ENCODE measurements around the gene LCN2.

DNA sequence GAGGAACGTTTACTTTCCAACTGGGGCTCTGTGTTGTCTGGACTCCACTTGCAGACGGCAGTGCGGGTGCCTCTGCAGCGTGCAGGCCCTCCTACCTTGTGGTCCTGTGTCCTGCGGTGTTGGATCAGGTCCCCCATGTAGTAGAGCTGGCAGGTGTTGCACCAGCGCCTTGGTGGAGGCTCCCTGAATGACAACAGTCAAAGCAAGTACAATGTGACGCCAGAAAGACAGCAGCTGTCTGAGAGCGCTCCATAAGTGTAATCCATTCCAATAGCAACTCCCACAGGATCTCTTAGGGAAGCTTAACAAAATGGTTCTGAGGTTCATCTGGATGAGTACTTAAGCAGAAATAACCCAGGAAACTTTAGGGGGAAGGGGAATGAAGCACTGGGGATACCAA, 20.7 kb downstream of the LCN2 start:
- TF ChIP-seq POLR2A (IDR thresholded peaks at IDR 0.05) (no peak), CTCF (IDR thresholded peaks at IDR 0.05) (no peak)
